ENCODE measurements around the gene KBTBD6.

The KBTBD6 gene

DNA sequence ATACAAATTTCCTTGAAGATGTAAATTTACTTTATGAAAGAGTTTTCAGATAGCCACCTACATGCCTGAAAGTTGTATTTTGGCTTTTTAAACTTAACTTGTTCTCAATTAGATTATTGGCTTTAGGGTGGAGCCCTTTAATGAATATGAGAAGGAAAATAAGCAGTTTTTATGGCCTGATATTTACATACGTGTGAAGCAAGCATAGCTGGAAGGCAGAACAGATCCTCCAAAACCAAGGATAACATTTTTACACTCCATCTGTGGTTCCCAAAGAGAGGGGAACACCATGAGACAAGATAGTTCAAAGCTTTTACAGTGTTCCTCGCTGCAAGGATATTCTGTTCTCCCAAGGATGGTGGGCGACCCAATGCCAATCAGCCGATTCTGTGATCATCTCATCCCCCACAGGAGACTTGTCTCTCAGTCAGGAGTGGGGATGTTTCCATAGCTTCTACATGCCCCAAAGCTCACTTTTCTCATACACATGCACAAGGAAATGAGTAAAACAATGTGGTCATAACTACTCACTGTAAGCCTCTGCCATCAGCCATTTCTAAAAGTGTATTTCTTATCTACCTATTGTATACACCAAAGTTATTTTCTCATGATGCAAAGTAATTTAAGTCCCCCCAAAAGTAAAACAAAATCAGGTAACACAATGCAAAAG, 24.6 kb upstream of the KBTBD6 start:
- no peak overlapping the region for H3K27ac ChIP-seq (ENCODE audit: low read length)
- no peaks in the 10 kb centered on the region for H4K20me1 ChIP-seq (ENCODE audit: insufficient read depth, low read length)
- H3K36me3 ChIP-seq (replicated peaks; ENCODE audit: low read depth, low read length) = no peaks in the 10 kb centered on the region
- H3K4me2 ChIP-seq (ENCODE audit: low read length) = no peak overlapping the region
- TF ChIP-seq, protein P1, sequence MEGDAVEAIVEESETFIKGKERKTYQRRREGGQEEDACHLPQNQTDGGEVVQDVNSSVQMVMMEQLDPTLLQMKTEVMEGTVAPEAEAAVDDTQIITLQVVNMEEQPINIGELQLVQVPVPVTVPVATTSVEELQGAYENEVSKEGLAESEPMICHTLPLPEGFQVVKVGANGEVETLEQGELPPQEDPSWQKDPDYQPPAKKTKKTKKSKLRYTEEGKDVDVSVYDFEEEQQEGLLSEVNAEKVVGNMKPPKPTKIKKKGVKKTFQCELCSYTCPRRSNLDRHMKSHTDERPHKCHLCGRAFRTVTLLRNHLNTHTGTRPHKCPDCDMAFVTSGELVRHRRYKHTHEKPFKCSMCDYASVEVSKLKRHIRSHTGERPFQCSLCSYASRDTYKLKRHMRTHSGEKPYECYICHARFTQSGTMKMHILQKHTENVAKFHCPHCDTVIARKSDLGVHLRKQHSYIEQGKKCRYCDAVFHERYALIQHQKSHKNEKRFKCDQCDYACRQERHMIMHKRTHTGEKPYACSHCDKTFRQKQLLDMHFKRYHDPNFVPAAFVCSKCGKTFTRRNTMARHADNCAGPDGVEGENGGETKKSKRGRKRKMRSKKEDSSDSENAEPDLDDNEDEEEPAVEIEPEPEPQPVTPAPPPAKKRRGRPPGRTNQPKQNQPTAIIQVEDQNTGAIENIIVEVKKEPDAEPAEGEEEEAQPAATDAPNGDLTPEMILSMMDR (IDR thresholded peaks at IDR 0.05; ENCODE audit: low read depth, low read length) = no peak
- TF ChIP-seq EZH2phosphoT487 (IDR thresholded peaks at IDR 0.05; ENCODE audit: low read depth) = no peak
- H3K9ac ChIP-seq (ENCODE audit: low read length) = no peak overlapping the region
- no peak overlapping the region for H3K4me3 ChIP-seq (ENCODE audit: low read length)
- no peaks in the 10 kb centered on the region for H3K4me1 ChIP-seq (ENCODE audit: low read length)
- no peaks in the 10 kb centered on the region for H3K79me2 ChIP-seq (ENCODE audit: low read length)
- H3K9me3 ChIP-seq (ENCODE audit: insufficient read depth, low read length) = peaks cover 5% of the 10 kb centered on the region; the same call in 1 of the 2 replicates
- H2AFZ ChIP-seq (ENCODE audit: low read depth, low read length) = no peak overlapping the region
- no peaks in the 10 kb centered on the region for H3K27me3 ChIP-seq (ENCODE audit: low read depth, low read length)

DNA sequence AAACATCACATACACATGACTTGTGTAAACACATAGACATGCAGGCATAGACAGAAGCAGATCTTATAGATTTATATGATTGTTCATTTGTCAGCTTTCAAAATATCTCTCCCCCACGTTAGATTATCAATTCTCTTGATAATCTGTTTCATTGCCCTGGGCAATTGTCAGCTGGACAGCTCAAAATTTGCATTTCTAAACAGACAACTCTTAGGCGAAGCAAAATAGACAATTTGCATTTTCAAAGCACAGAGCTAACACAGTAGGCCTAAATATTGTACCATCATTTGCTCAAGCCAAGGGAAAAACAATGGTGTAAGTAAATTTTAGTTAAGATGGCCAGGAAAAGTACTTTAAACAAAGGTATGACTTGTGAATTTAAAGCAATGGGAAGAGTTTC, 24.0 kb upstream of the KBTBD6 start:
- TF ChIP-seq, protein P1 (IDR thresholded peaks at IDR 0.05; ENCODE audit: low read depth, low read length) = no peak
- TF ChIP-seq EZH2phosphoT487 (IDR thresholded peaks at IDR 0.05; ENCODE audit: low read depth) = no peak
- H3K9ac ChIP-seq (ENCODE audit: low read length) = no peak overlapping the region
- no peak overlapping the region for H3K4me3 ChIP-seq (ENCODE audit: low read length)
- H3K79me2 ChIP-seq (ENCODE audit: low read length) = no peaks in the 10 kb centered on the region
- H3K36me3 ChIP-seq (replicated peaks; ENCODE audit: low read depth, low read length) = peaks cover 5% of the 10 kb centered on the region
- peaks cover 10% of the 10 kb centered on the region; the same call in 1 of the 2 replicates for H3K9me3 ChIP-seq (ENCODE audit: insufficient read depth, low read length)
- no peak overlapping the region for H3K4me2 ChIP-seq (ENCODE audit: low read length)
- H3K27ac ChIP-seq (ENCODE audit: low read length) = no peak overlapping the region
- no peaks in the 10 kb centered on the region for H3K4me1 ChIP-seq (ENCODE audit: low read length)
- no peak overlapping the region for H2AFZ ChIP-seq (ENCODE audit: low read depth, low read length)
- H3K27me3 ChIP-seq (ENCODE audit: low read depth, low read length) = no peaks in the 10 kb centered on the region
- no peaks in the 10 kb centered on the region for H4K20me1 ChIP-seq (ENCODE audit: insufficient read depth, low read length)

GRCh38 chr13:41154042-41154441, 21.4 kb upstream of the KBTBD6 start:
- Histone ChIP-seq H3K4me1 (ENCODE audit: low read length) (no peaks in the 10 kb centered on the region), H2AFZ (ENCODE audit: low read depth, low read length) (no peak overlapping the region), H3K9ac (ENCODE audit: low read length) (no peak overlapping the region), H3K27ac (ENCODE audit: low read length) (no peak overlapping the region), H3K27me3 (ENCODE audit: low read depth, low read length) (no peaks in the 10 kb centered on the region), H3K4me2 (ENCODE audit: low read length) (no peak overlapping the region), H3K36me3 (replicated peaks; ENCODE audit: low read depth, low read length) (peaks cover 22% of the 10 kb centered on the region), H4K20me1 (ENCODE audit: insufficient read depth, low read length) (no peaks in the 10 kb centered on the region), H3K9me3 (ENCODE audit: insufficient read depth, low read length) (peaks cover 33% of the 10 kb centered on the region), H3K79me2 (ENCODE audit: low read length) (no peaks in the 10 kb centered on the region), H3K4me3 (ENCODE audit: low read length) (no peak overlapping the region)
- no peak for TF ChIP-seq EZH2phosphoT487 (IDR thresholded peaks at IDR 0.05; ENCODE audit: low read depth)
- TF ChIP-seq, protein P1 (IDR thresholded peaks at IDR 0.05; ENCODE audit: low read depth, low read length) = no peak

DNA sequence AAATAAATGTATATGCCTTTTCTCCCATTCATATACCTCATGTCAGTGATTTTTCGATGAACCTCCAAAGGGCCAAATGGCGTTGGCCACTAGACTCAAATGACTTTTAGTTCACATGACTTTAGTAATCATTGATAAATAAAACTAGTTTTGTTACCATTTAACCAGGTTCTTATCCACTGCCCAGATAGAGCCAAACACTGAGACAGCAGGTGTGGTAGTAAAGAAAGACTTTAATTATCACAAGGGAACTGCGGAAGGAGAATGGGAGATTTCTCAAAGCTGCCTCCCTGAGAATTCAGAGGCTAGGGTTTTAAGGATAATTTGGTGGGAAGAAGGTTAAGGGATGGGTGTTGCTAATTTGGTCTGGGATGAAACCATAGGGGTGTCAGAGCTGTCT, 19.4 kb upstream of the KBTBD6 start:
- no peak overlapping the region for H2AFZ ChIP-seq (ENCODE audit: low read depth, low read length)
- no peak overlapping the region for H3K4me2 ChIP-seq (ENCODE audit: low read length)
- no peak overlapping the region for H3K4me3 ChIP-seq (ENCODE audit: low read length)
- H3K4me1 ChIP-seq (ENCODE audit: low read length) = no peaks in the 10 kb centered on the region
- H3K9ac ChIP-seq (ENCODE audit: low read length) = no peak overlapping the region
- peaks cover 37% of the 10 kb centered on the region for H3K9me3 ChIP-seq (ENCODE audit: insufficient read depth, low read length)
- no peaks in the 10 kb centered on the region for H4K20me1 ChIP-seq (ENCODE audit: insufficient read depth, low read length)
- no peak overlapping the region for H3K27ac ChIP-seq (ENCODE audit: low read length)
- H3K27me3 ChIP-seq (ENCODE audit: low read depth, low read length) = no peaks in the 10 kb centered on the region
- H3K36me3 ChIP-seq (replicated peaks; ENCODE audit: low read depth, low read length) = peaks cover 28% of the 10 kb centered on the region
- TF ChIP-seq, protein P1 (IDR thresholded peaks at IDR 0.05; ENCODE audit: low read depth, low read length) = no peak
- no peak for TF ChIP-seq EZH2phosphoT487 (IDR thresholded peaks at IDR 0.05; ENCODE audit: low read depth)
- no peaks in the 10 kb centered on the region for H3K79me2 ChIP-seq (ENCODE audit: low read length)

Data from OCI-LY3 (cell line).